Nephron (organoid): Measurements from ENCODE around the gene EXOC7.
A peak's percentile ranks its signal among the peaks of the same experiment; 100 is the strongest.

ENCODE experiments used
- H3K27ac Mint-ChIP-seq, 3 experiments: 2 replicates each; pipeline ENCODE4 v1.8.0; 2020; ENCODE audit warnings: mixed read lengths in 3 of 3, mild to moderate bottlenecking in 2 of 3, moderate library complexity in 1 of 3
- H3K27me3 Mint-ChIP-seq: 2 replicates; pipeline ENCODE4 v1.8.0; 2021; ENCODE audit warnings: low read depth, mild to moderate bottlenecking, moderate library complexity, mixed read lengths
- H3K36me3 Mint-ChIP-seq: 2 replicates; pipeline ENCODE4 v1.8.0; 2020; ENCODE audit warnings: low read depth, mixed read lengths
- H3K4me1 Mint-ChIP-seq: 2 replicates; pipeline ENCODE4 v1.8.0; 2020; ENCODE audit warnings: mixed read lengths
- H3K4me3 Mint-ChIP-seq, 3 experiments: 2 replicates each; pipeline ENCODE4 v1.8.0; 2020; ENCODE audit warnings: mild to moderate bottlenecking in 3 of 3, mixed read lengths in 3 of 3, moderate library complexity in 2 of 3
- H3K9me3 Mint-ChIP-seq: 2 replicates; pipeline ENCODE4 v1.8.0; 2020; ENCODE audit warnings: mixed read lengths
- CTCF ChIP-seq, 3 experiments: fragments of 200-600 bp; sonication (generic); IDR thresholded peaks; one replicate each; pipeline ENCODE4 v1.5.0; 2021; ENCODE audit warnings: antibody characterized with exemption in 3 of 3; ENCODE audit not compliant: unreplicated experiment in 3 of 3

Gene EXOC7

GRCh38 chr17:76123191-76123499 is 19.6 kb upstream of the EXOC7 start:
- peak overlapping the region in 1 of 3 experiments; percentile 26 for H3K27ac Mint-ChIP-seq
- no peaks in the 10 kb centered on the region for H3K9me3 Mint-ChIP-seq
- peaks cover 25% of the 10 kb centered on the region for H3K27me3 Mint-ChIP-seq
- no peak overlapping the region for H3K4me3 Mint-ChIP-seq
- no peaks in the 10 kb centered on the region for H3K36me3 Mint-ChIP-seq
- peaks cover 6% of the 10 kb centered on the region for H3K4me1 Mint-ChIP-seq
- TF ChIP-seq CTCF (IDR thresholded peaks at IDR 0.05; ENCODE audit: unreplicated experiment in 3 of 3) = no peak

- H3K4me1 Mint-ChIP-seq = peaks cover 6% of the 10 kb centered on the region
- peak overlapping the region in 1 of 3 experiments; percentile 26 for H3K27ac Mint-ChIP-seq
- H3K4me3 Mint-ChIP-seq = no peak overlapping the region
- TF ChIP-seq CTCF (IDR thresholded peaks at IDR 0.05; ENCODE audit: unreplicated experiment in 3 of 3) = no peak
- no peaks in the 10 kb centered on the region for H3K36me3 Mint-ChIP-seq
- no peaks in the 10 kb centered on the region for H3K9me3 Mint-ChIP-seq
- peaks cover 25% of the 10 kb centered on the region for H3K27me3 Mint-ChIP-seq
Measured at GRCh38 chr17:76122431-76123190, 19.0 kb upstream of the EXOC7 start.

- H3K27ac Mint-ChIP-seq = no peak overlapping the region
- no peak overlapping the region for H3K4me3 Mint-ChIP-seq
- TF ChIP-seq CTCF (IDR thresholded peaks at IDR 0.05; ENCODE audit: unreplicated experiment in 3 of 3) = no peak
- no peaks in the 10 kb centered on the region for H3K9me3 Mint-ChIP-seq
- no peaks in the 10 kb centered on the region for H3K36me3 Mint-ChIP-seq
- peaks cover 21% of the 10 kb centered on the region for H3K27me3 Mint-ChIP-seq
- H3K4me1 Mint-ChIP-seq = peaks cover 6% of the 10 kb centered on the region
Measured at GRCh38 chr17:76121932-76122430, 18.4 kb upstream of the EXOC7 start.

- Mint-ChIP-seq H3K9me3 (no peaks in the 10 kb centered on the region), H3K27me3 (peaks cover 17% of the 10 kb centered on the region), H3K4me3 (no peak overlapping the region), H3K4me1 (peaks cover 6% of the 10 kb centered on the region), H3K36me3 (no peaks in the 10 kb centered on the region), H3K27ac (peak overlapping the region in 1 of 3 experiments; percentile 6)
- TF ChIP-seq CTCF (IDR thresholded peaks at IDR 0.05; ENCODE audit: unreplicated experiment in 3 of 3) = no peak
Measured at GRCh38 chr17:76120658-76121008, 17.0 kb upstream of the EXOC7 start.

GRCh38 chr17:76119409-76120371 is 16.1 kb upstream of the EXOC7 start:
- no peaks in the 10 kb centered on the region for H3K9me3 Mint-ChIP-seq
- peak overlapping the region in 1 of 3 experiments; percentile 34 for H3K27ac Mint-ChIP-seq
- H3K4me1 Mint-ChIP-seq = peaks cover 6% of the 10 kb centered on the region
- no peak overlapping the region for H3K4me3 Mint-ChIP-seq
- peaks cover 19% of the 10 kb centered on the region for H3K27me3 Mint-ChIP-seq
- no peaks in the 10 kb centered on the region for H3K36me3 Mint-ChIP-seq
- no peak for TF ChIP-seq CTCF (IDR thresholded peaks at IDR 0.05; ENCODE audit: unreplicated experiment in 3 of 3)
